H9 (cell line): Measurements from ENCODE around the gene TDRD1. TPM values are rescaled to one million over a fixed set of nuclear protein-coding genes. Genes with fewer than 3 reads are reported as not detected.

Source experiments
- DNase-seq: peaks from one replicate; pipeline ENCODE4 v3.0.0-alpha.2; 2017
- H2AFZ ChIP-seq: one replicate; pipeline ENCODE4 v1.6.1; 2013; ENCODE audit warnings: mild to moderate bottlenecking, low read length, control low read depth, moderate library complexity
- H2AK5ac ChIP-seq: 2 replicates; pipeline ENCODE4 v1.6.1; 2013; ENCODE audit warnings: low read length, control low read depth, mixed read lengths; ENCODE audit not compliant: insufficient read length
- H2BK120ac ChIP-seq: one replicate; pipeline ENCODE4 v1.6.1; 2013; ENCODE audit warnings: low read depth, mild to moderate bottlenecking, low read length, control low read depth, inconsistent platforms; ENCODE audit not compliant: poor library complexity, severe bottlenecking
- H2BK12ac ChIP-seq: 2 replicates; pipeline ENCODE4 v1.6.1; 2013; ENCODE audit warnings: low read length, control low read depth, mixed read lengths, low read depth; ENCODE audit not compliant: insufficient read length
- H2BK15ac ChIP-seq: 2 replicates; pipeline ENCODE4 v1.6.1; 2013; ENCODE audit warnings: low read depth, low read length, control low read depth
- H2BK20ac ChIP-seq: one replicate; pipeline ENCODE4 v1.6.1; 2013; ENCODE audit warnings: low read depth, mild to moderate bottlenecking, low read length, control low read depth, inconsistent platforms; ENCODE audit not compliant: poor library complexity, severe bottlenecking
- H2BK5ac ChIP-seq: 2 replicates; pipeline ENCODE4 v1.6.1; 2013; ENCODE audit warnings: low read length, control low read depth, mixed read lengths; ENCODE audit not compliant: insufficient read length
- H3K14ac ChIP-seq: 2 replicates; pipeline ENCODE4 v1.6.1; 2013; ENCODE audit warnings: low read length, control low read depth; ENCODE audit not compliant: insufficient read depth
- H3K18ac ChIP-seq: 2 replicates; pipeline ENCODE4 v1.6.1; 2013; ENCODE audit warnings: low read depth, mild to moderate bottlenecking, mixed read lengths, low read length, control low read depth; ENCODE audit not compliant: insufficient read length
- H3K23ac ChIP-seq: 2 replicates; pipeline ENCODE4 v1.6.1; 2013; ENCODE audit warnings: low read length, control low read depth, mixed read lengths, low read depth; ENCODE audit not compliant: insufficient read length
- H3K23me2 ChIP-seq: 2 replicates; pipeline ENCODE4 v1.6.1; 2013; ENCODE audit warnings: low read depth, mild to moderate bottlenecking, mixed read lengths, low read length, control low read depth; ENCODE audit not compliant: insufficient read length, poor library complexity, severe bottlenecking
- H3K27ac ChIP-seq: 2 replicates; pipeline ENCODE4 v1.5.1; 2013; ENCODE audit warnings: low read length, control low read depth, mixed read lengths, low read depth; ENCODE audit not compliant: insufficient read length
- H3K27me3 ChIP-seq: 2 replicates; pipeline ENCODE4 v1.6.1; 2013; ENCODE audit warnings: low read length, control low read depth, inconsistent platforms; ENCODE audit not compliant: insufficient read depth
- H3K4ac ChIP-seq: 2 replicates; pipeline ENCODE4 v1.6.1; 2013; ENCODE audit warnings: low read depth, mild to moderate bottlenecking, control low read depth, inconsistent platforms, low read length, moderate library complexity
- H3K4me1 ChIP-seq: 2 replicates; pipeline ENCODE4 v1.6.1; 2013; ENCODE audit warnings: low read length, control low read depth, inconsistent platforms; ENCODE audit not compliant: insufficient read depth
- H3K4me2 ChIP-seq: 2 replicates; pipeline ENCODE4 v1.6.1; 2013; ENCODE audit warnings: low read length, control low read depth, mixed read lengths; ENCODE audit not compliant: insufficient read length, insufficient read depth
- H3K56ac ChIP-seq: 2 replicates; pipeline ENCODE4 v1.6.1; 2013; ENCODE audit warnings: low read depth, mild to moderate bottlenecking, mixed read lengths, low read length, control low read depth; ENCODE audit not compliant: insufficient read length
- H3K79me1 ChIP-seq: 2 replicates; pipeline ENCODE4 v1.6.1; 2013; ENCODE audit warnings: low read depth, mild to moderate bottlenecking, moderate library complexity, low read length, control low read depth, inconsistent platforms; ENCODE audit not compliant: insufficient read depth, poor library complexity, severe bottlenecking
- H3K79me2 ChIP-seq: 2 replicates; pipeline ENCODE4 v1.6.1; 2013; ENCODE audit warnings: low read length, control low read depth, inconsistent platforms; ENCODE audit not compliant: insufficient read depth
- H3K9ac ChIP-seq: 2 replicates; pipeline ENCODE4 v1.6.1; 2013; ENCODE audit warnings: low read length, control low read depth, mixed read lengths; ENCODE audit not compliant: insufficient read length; ENCODE audit errors: extremely low read depth
- H3K9me3 ChIP-seq: one replicate; pipeline ENCODE4 v1.6.1; 2013; ENCODE audit warnings: low read depth, low read length, inconsistent platforms; ENCODE audit not compliant: control insufficient read depth
- H3T11ph ChIP-seq: one replicate; pipeline ENCODE4 v1.6.1; 2013; ENCODE audit warnings: mild to moderate bottlenecking, low read length, control low read depth, inconsistent platforms
- H4K20me1 ChIP-seq: one replicate; pipeline ENCODE4 v1.6.1; 2013; ENCODE audit not compliant: control insufficient read depth, insufficient read length, insufficient read depth
- H4K5ac ChIP-seq: 2 replicates; pipeline ENCODE4 v1.6.1; 2013; ENCODE audit warnings: low read depth, mild to moderate bottlenecking, mixed read lengths, low read length, control low read depth; ENCODE audit not compliant: insufficient read length
- H4K8ac ChIP-seq: replicated peaks from 2 replicates; pipeline ENCODE4 v1.6.1; 2013; ENCODE audit warnings: low read length, control low read depth, mixed read lengths, low read depth; ENCODE audit not compliant: insufficient read length
- H4K91ac ChIP-seq: 2 replicates; pipeline ENCODE4 v1.6.1; 2013; ENCODE audit warnings: low read depth, mild to moderate bottlenecking, moderate library complexity, mixed read lengths, low read length, control low read depth; ENCODE audit not compliant: insufficient read length
- H3K27ac Mint-ChIP-seq, 3 experiments: 2 replicates in 2 of 3; 3 replicates in 1 of 3; pipeline ENCODE4 v1.8.0; 2020 to 2021; ENCODE audit warnings: mixed read lengths in 3 of 3, mild to moderate bottlenecking in 1 of 3, moderate library complexity in 1 of 3
- H3K27me3 Mint-ChIP-seq: 2 replicates; pipeline ENCODE4 v1.8.0; 2021; ENCODE audit warnings: low read depth, mild to moderate bottlenecking, moderate library complexity, mixed read lengths
- H3K36me3 Mint-ChIP-seq, 3 experiments: 2 replicates in 2 of 3; 3 replicates in 1 of 3; pipeline ENCODE4 v1.8.0; 2020 to 2021; ENCODE audit warnings: low read depth in 3 of 3, mixed read lengths in 3 of 3; ENCODE audit not compliant: insufficient read depth in 1 of 3
- H3K4me1 Mint-ChIP-seq, 2 experiments: 2 replicates each; pipeline ENCODE4 v1.8.0; 2020; ENCODE audit warnings: mixed read lengths in 2 of 2
- H3K4me3 Mint-ChIP-seq, 2 experiments: 2 replicates in 1 of 2; 3 replicates in 1 of 2; pipeline ENCODE4 v1.8.0; 2020 to 2021; ENCODE audit warnings: mild to moderate bottlenecking in 2 of 2, mixed read lengths in 2 of 2, moderate library complexity in 1 of 2
- H3K9me3 Mint-ChIP-seq, 2 experiments: 2 replicates in 1 of 2; 3 replicates in 1 of 2; pipeline ENCODE4 v1.8.0; 2020; ENCODE audit warnings: mild to moderate bottlenecking in 2 of 2, mixed read lengths in 2 of 2, moderate library complexity in 1 of 2
- CTCF ChIP-seq: fragments of 200-600 bp; sonication (generic); conservative IDR thresholded peaks from 3 replicates; pipeline ENCODE4 v1.8.0; 2021; ENCODE audit warnings: antibody characterized with exemption, mild to moderate bottlenecking
- WGBS: extraction: QIAGEN DNeasy Blood & Tissue Kit; methylation state at CpG from one replicate; pipeline ENCODE4 v1.1.7; 2013; ENCODE audit warnings: missing lambda C conversion rate, low lambda C conversion rate, mixed read lengths; ENCODE audit not compliant: insufficient read length; ENCODE audit errors: extremely low coverage; 5-methylcytosine and 5-hydroxymethylcytosine counted together
- total RNA-seq: library from RNA; stranded (reverse); gene quantifications from 2 replicates; pipeline ENCODE4 v1.2.1, GENCODE V29; 2021

TDRD1 gene
- total RNA-seq, 1 experiment from 2014 or later, result 0.15 TPM

GRCh38 chr10:114167985-114168384, 11.2 kb upstream of the TDRD1 start:
- Mint-ChIP-seq H3K9me3 (peaks cover 11 to 18% of the 10 kb centered on the region in 2 experiments), H3K27ac (no peak overlapping the region; a peak in 1 of 7 replicates), H3K4me1 (peaks cover 34 to 38% of the 10 kb centered on the region in 2 experiments), H3K4me3 (no peak overlapping the region), H3K27me3 (no peaks in the 10 kb centered on the region), H3K36me3 (peaks cover 32 to 39% (median 36%) of the 10 kb centered on the region in 3 experiments)
- no peak overlapping the region for H4K5ac ChIP-seq
- H3T11ph ChIP-seq, result no peak overlapping the region
- no peaks in the 10 kb centered on the region for H3K27me3 ChIP-seq
- H2BK120ac ChIP-seq, result no peak overlapping the region
- H4K91ac ChIP-seq, result no peak overlapping the region
- peaks cover 10% of the 10 kb centered on the region; the same call in 1 of the 2 replicates for H3K79me2 ChIP-seq
- no peak overlapping the region for H2BK12ac ChIP-seq
- no peak overlapping the region for H3K4me2 ChIP-seq
- no peak overlapping the region for H3K18ac ChIP-seq
- no peaks in the 10 kb centered on the region for H3K23me2 ChIP-seq
- DNase-seq, result no peak
- no peak overlapping the region for H2BK5ac ChIP-seq
- H3K9ac ChIP-seq, result no peak overlapping the region
- no peaks in the 10 kb centered on the region for H3K9me3 ChIP-seq
- H3K23ac ChIP-seq, result no peak overlapping the region
- no peak overlapping the region for H3K56ac ChIP-seq
- no peaks in the 10 kb centered on the region for H4K20me1 ChIP-seq
- no peak overlapping the region for H2BK15ac ChIP-seq
- H2AFZ ChIP-seq, result no peak overlapping the region
- H3K27ac ChIP-seq, result no peak overlapping the region
- H3K4ac ChIP-seq, result no peak overlapping the region
- H4K8ac ChIP-seq, result no peak overlapping the region
- WGBS, result no CpG with 5 or more reads among the region's 3 CpGs
- TF ChIP-seq CTCF, result no peak
- H2AK5ac ChIP-seq, result no peak overlapping the region
- no peak overlapping the region for H2BK20ac ChIP-seq
- peaks cover 2% of the 10 kb centered on the region; the same call in 1 of the 2 replicates for H3K4me1 ChIP-seq
- H3K79me1 ChIP-seq, result peaks cover 7% of the 10 kb centered on the region
- H3K14ac ChIP-seq, result no peak overlapping the region
